Left ventricle myocardium inferior (tissue), 1 donor: ENCODE measurements around the gene SUB1. TPM values are rescaled to one million over a fixed set of nuclear protein-coding genes. Genes with fewer than 3 reads are reported as not detected.

Source experiments
- DNase-seq: peaks from one replicate; pipeline ENCODE4 v3.0.0-alpha.2; 2020
- H3K27ac ChIP-seq: fragments of 200-600 bp; replicated peaks from 2 replicates; pipeline ENCODE4 v1.8.0; 2021
- H3K27me3 ChIP-seq: fragments of 200-600 bp; 2 replicates; pipeline ENCODE4 v1.8.0; 2021; ENCODE audit warnings: low read depth
- H3K36me3 ChIP-seq: fragments of 200-600 bp; 2 replicates; pipeline ENCODE4 v1.8.0; 2021
- H3K4me1 ChIP-seq: fragments of 200-600 bp; 2 replicates; pipeline ENCODE4 v1.8.0; 2021
- H3K4me3 ChIP-seq: fragments of 200-600 bp; 2 replicates; pipeline ENCODE4 v1.8.0; 2021; ENCODE audit warnings: mild to moderate bottlenecking, moderate library complexity
- H3K9me3 ChIP-seq: fragments of 200-600 bp; replicated peaks from 2 replicates; pipeline ENCODE4 v1.8.0; 2021
- intact Hi-C: fragments of 100-400 bp; cut with micrococcal nuclease; formaldehyde crosslinking; loops from one replicate; pipeline ENCODE4 v1.11.0; 2022
- total RNA-seq: library from RNA; stranded (reverse); fragmentation: NEBNext Ultra II Directional; extraction: Animal tissue kit (Norgen Biotek cat#: 25700); gene quantifications from one replicate; pipeline ENCODE4 v1.2.1, GENCODE V29; 2021
- TF ChIP-seq, protein P1 (sequence below): fragments of 200-600 bp; IDR thresholded peaks from 2 replicates; pipeline ENCODE4 v1.8.0; 2021; ENCODE audit warnings: antibody characterized with exemption, mild to moderate bottlenecking, borderline replicate concordance
- donor health status: DM: no; HTN: yes; CAD: no; lungs with severe emphysema.

SUB1 gene
- total RNA-seq, 1 donor from 2014 or later, result 222 TPM

DNA sequence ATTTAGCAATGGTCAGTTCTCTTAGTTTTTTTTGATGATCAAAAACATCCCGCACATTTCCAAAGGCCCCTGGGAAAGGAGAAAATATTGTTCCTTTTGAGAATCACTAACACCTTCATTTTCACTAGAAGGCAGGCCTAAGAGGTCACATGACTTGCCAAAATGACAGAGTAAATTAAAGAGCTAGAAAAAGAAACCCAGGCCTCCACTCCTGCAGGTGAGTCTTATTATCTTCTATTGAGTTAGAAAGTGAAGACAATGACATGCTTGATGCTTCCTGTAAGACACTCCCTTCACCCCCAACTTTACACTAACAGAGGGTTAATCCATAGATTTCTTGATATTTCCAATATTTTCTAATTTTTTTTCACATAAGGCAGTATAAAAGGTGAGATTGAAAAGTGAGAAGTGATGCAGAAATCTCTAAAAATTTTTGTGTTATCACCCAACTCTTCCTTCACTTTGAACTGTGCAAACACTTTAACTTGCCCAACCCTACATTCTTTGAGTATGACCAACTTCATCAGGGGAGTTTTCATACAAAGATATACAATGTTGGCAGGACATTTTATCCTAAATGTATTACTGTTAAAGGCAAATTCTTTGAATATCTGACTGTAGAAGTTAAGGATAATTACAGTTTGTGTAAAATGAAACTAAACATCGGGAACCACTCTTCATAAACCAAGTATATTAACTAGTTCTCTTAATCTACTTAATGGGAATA is 57.1 kb downstream of the SUB1 start:
- H3K27me3 ChIP-seq, result no peaks in the 10 kb centered on the region
- H3K4me1 ChIP-seq, result no peaks in the 10 kb centered on the region
- DNase-seq, result no peak
- no peak overlapping the region for H3K27ac ChIP-seq
- no peaks in the 10 kb centered on the region for H3K9me3 ChIP-seq
- H3K4me3 ChIP-seq, result no peak overlapping the region
- no peaks in the 10 kb centered on the region for H3K36me3 ChIP-seq
- intact Hi-C loops, result no loop called here
- TF ChIP-seq, protein P1, sequence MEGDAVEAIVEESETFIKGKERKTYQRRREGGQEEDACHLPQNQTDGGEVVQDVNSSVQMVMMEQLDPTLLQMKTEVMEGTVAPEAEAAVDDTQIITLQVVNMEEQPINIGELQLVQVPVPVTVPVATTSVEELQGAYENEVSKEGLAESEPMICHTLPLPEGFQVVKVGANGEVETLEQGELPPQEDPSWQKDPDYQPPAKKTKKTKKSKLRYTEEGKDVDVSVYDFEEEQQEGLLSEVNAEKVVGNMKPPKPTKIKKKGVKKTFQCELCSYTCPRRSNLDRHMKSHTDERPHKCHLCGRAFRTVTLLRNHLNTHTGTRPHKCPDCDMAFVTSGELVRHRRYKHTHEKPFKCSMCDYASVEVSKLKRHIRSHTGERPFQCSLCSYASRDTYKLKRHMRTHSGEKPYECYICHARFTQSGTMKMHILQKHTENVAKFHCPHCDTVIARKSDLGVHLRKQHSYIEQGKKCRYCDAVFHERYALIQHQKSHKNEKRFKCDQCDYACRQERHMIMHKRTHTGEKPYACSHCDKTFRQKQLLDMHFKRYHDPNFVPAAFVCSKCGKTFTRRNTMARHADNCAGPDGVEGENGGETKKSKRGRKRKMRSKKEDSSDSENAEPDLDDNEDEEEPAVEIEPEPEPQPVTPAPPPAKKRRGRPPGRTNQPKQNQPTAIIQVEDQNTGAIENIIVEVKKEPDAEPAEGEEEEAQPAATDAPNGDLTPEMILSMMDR, result no peak

DNA sequence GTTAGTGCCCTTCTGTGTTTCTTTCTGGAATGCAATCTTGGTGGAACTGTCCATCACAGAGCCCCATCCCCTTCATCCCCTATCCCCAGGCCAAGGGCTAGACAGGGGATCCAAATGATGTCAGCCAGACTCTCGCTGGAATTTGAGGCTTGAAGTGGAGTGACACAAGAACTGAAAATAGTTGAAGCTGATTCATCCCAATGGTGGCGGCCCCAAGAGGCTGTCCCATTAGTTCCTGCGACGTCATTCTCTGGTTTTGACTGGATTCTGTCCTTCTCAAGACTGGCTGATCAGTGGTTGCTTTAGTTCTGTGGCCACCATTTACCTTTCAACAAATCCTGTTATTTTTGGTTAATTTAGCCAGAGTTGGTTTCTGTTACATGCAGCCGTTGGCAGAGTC is 59.9 kb downstream of the SUB1 start:
- Histone ChIP-seq H3K27me3 (no peaks in the 10 kb centered on the region), H3K27ac (no peak overlapping the region), H3K4me3 (no peak overlapping the region), H3K36me3 (no peaks in the 10 kb centered on the region), H3K9me3 (no peaks in the 10 kb centered on the region), H3K4me1 (no peaks in the 10 kb centered on the region)
- intact Hi-C loops, result no loop called here
- DNase-seq, result no peak
- TF ChIP-seq, protein P1, result no peak

DNA sequence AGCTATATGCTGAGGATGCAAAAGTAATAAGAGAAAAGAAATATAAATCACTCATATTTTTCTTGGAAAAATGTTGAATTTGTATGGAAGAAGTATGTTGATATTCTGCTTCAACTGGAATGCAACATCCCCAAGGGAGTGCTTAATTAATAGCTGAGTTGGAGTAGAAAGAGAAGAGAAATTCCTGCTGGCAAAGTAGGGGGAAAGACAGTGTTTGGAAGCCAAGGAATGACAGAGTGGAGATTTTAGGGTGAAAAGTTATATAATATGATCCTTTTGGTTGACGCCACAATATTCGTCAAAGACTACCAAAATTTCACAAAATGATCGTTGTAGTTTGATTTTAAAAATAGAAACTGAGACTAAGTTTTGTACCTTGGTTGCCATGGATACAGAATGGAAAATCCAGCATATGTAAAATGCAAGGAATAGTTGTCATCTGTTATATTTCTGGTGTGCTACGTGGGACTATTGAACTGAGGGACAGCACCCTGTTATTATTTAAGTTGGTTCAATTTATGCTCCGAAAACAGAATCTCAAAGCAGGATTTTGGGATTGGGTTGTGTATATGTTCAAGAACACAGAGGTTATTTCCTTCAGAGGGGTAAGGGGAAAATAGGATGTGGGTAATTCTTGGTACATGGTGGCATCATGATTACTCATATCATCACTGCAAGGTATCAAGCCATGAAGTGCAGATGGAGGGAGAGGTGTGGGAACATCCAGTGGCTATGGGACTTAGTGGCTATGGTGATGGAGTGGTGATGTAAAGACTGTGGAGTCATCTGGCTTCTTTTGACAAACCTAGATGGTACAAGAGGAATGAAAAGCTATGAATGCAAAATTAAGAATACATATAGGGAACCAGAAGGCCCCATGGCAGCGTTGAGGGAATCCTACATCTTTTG is 61.0 kb downstream of the SUB1 start:
- TF ChIP-seq, protein P1, result no peak
- no peak for DNase-seq
- H3K27me3 ChIP-seq, result no peaks in the 10 kb centered on the region
- peaks cover 7% of the 10 kb centered on the region for H3K4me1 ChIP-seq
- no peak overlapping the region for H3K27ac ChIP-seq
- no peaks in the 10 kb centered on the region for H3K36me3 ChIP-seq
- intact Hi-C loops, result no loop called here
- no peak overlapping the region for H3K4me3 ChIP-seq
- H3K9me3 ChIP-seq, result no peaks in the 10 kb centered on the region

DNA sequence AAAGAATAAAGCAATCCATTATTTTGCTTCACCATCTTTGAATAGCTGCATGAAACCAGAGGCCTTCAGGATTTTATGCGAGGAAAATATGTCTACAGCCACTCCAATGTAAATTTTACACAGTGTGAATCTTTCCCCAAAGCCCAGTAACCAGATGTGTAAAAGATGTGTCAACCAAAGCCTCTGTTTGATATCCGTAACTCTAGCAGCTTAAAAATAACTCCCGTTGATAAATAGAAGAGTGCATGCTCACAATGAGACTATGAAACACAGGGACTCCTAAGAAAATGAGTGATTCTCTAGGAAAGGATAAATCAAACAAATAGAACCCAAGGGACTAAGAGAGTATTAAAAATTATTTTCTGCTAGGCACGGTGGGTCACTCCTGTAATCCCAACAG is 65.7 kb downstream of the SUB1 start:
- Histone ChIP-seq H3K27ac (no peak overlapping the region), H3K36me3 (no peaks in the 10 kb centered on the region)
- TF ChIP-seq, protein P1, result no peak

DNA sequence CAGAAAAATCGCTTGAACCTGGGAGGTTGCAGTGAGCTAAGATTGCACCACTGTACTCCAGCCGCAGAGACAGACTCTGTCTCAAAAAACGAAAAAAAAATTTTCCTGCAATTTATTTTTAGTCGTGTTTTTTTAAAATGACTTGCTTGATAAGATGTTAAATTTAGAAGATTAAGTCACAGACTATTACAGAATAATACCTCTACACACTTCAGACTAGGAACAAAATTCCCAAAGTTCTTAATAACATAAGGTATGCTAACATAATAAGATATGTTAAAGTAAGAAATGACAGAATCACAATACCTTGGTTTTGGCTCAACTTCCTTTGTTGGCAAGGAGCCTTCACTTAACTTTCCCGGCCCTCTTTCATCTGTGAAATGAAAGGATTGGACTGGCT is 66.3 kb downstream of the SUB1 start:
- no peaks in the 10 kb centered on the region for H3K27me3 ChIP-seq
- H3K9me3 ChIP-seq, result peaks cover 4% of the 10 kb centered on the region
- H3K4me3 ChIP-seq, result no peak overlapping the region
- no peak overlapping the region for H3K27ac ChIP-seq
- TF ChIP-seq, protein P1, result no peak
- peaks cover 13% of the 10 kb centered on the region for H3K4me1 ChIP-seq
- H3K36me3 ChIP-seq, result no peaks in the 10 kb centered on the region
- no peak for DNase-seq
- intact Hi-C loops, result no loop called here

More for the DNA sequence above, 65.7 kb downstream of the SUB1 start:
- peaks cover 13% of the 10 kb centered on the region for H3K4me1 ChIP-seq
- no peaks in the 10 kb centered on the region for H3K27me3 ChIP-seq
- H3K4me3 ChIP-seq, result no peak overlapping the region
- no peak for DNase-seq
- no peaks in the 10 kb centered on the region for H3K9me3 ChIP-seq
- intact Hi-C loops, result no loop called here

Other genes starting within 250 kb of the SUB1 start
- gene ZFR, start 140.8 kb upstream of the SUB1 start, total RNA-seq, result 60.3 TPM
- gene NPR3, start 125.8 kb downstream of the SUB1 start, total RNA-seq, result 81.0 TPM